Keratinocyte (primary cell): Measurements from ENCODE around the gene PRKRA. TPM values are rescaled to one million over a fixed set of nuclear protein-coding genes. Genes with fewer than 3 reads are reported as not detected.

Experiments used
- DNase-seq: peaks from one replicate; pipeline ENCODE4 v3.0.0-alpha.2; 2011; ENCODE audit warnings: low read depth, missing footprints, low spot score
- FAIRE-seq: peaks from 2 replicates; lab custom pipeline; 2011; peaks lifted over from hg19 to GRCh38; lab: Jason Lieb, UNC
- H2AFZ ChIP-seq: 2 replicates; pipeline ENCODE4 v1.6.0; 2012; ENCODE audit warnings: low read length, control low read depth, inconsistent platforms; ENCODE audit not compliant: control insufficient read depth
- H3K27ac ChIP-seq: 2 replicates; pipeline ENCODE4 v1.5.1; 2011; ENCODE audit warnings: low read length; ENCODE audit not compliant: control insufficient read depth, insufficient read depth
- H3K27me3 ChIP-seq: 3 replicates; pipeline ENCODE4 v1.6.0; 2011; ENCODE audit warnings: low read length; ENCODE audit not compliant: control insufficient read depth, insufficient read depth; ENCODE audit errors: extremely low read depth
- H3K36me3 ChIP-seq, 2 experiments: 2 replicates in 1 of 2; 3 replicates in 1 of 2; pipeline ENCODE4 v1.5.1; 2011; ENCODE audit warnings: low read length in 2 of 2, mild to moderate bottlenecking in 1 of 2; ENCODE audit not compliant: control insufficient read depth in 2 of 2, insufficient read depth in 2 of 2; ENCODE audit errors: extremely low read depth in 1 of 2
- H3K4me1 ChIP-seq: 3 replicates; pipeline ENCODE4 v1.5.1; 2011; ENCODE audit warnings: low read length; ENCODE audit not compliant: control insufficient read depth, insufficient read depth; ENCODE audit errors: extremely low read depth
- H3K4me2 ChIP-seq: 3 replicates; pipeline ENCODE4 v1.6.0; 2011; ENCODE audit warnings: low read depth, low read length; ENCODE audit not compliant: control insufficient read depth, insufficient read depth; ENCODE audit errors: extremely low read depth
- H3K4me3 ChIP-seq, 3 experiments: fragments of 200-600 bp in 1 of 3; sonication (generic) in 1 of 3; 2 replicates in 2 of 3; 3 replicates in 1 of 3; pipeline ENCODE4 v1.5.1; 2011 to 2016; ENCODE audit warnings: low read length in 3 of 3, mild to moderate bottlenecking in 3 of 3, control low read depth in 2 of 3, inconsistent platforms in 1 of 3, low read depth in 1 of 3, mixed read lengths in 1 of 3, mixed run types in 1 of 3, moderate library complexity in 1 of 3; ENCODE audit not compliant: control insufficient read depth in 2 of 3, insufficient read depth in 2 of 3; ENCODE audit errors: extremely low read depth in 1 of 3
- H3K79me2 ChIP-seq: 2 replicates; pipeline ENCODE4 v1.6.0; 2012; ENCODE audit warnings: low read length; ENCODE audit not compliant: control insufficient read depth, insufficient read depth
- H3K9ac ChIP-seq: 3 replicates; pipeline ENCODE4 v1.6.0; 2011; ENCODE audit warnings: low read length; ENCODE audit not compliant: control insufficient read depth, insufficient read depth; ENCODE audit errors: extremely low read depth
- H3K9me1 ChIP-seq: 3 replicates; pipeline ENCODE4 v1.6.0; 2011; ENCODE audit warnings: low read length; ENCODE audit not compliant: control insufficient read depth, insufficient read depth; ENCODE audit errors: extremely low read depth
- H3K9me3 ChIP-seq: 2 replicates; pipeline ENCODE4 v1.5.1; 2012; ENCODE audit warnings: low read depth, low read length; ENCODE audit not compliant: control insufficient read depth
- H4K20me1 ChIP-seq: 3 replicates; pipeline ENCODE4 v1.6.0; 2011; ENCODE audit warnings: low read length; ENCODE audit not compliant: control insufficient read depth, insufficient read depth; ENCODE audit errors: extremely low read depth
- EZH2 ChIP-seq: IDR thresholded peaks from one replicate; pipeline ENCODE4 v1.6.1; 2012; ENCODE audit warnings: inconsistent platforms, mild to moderate bottlenecking, low read length, moderate library complexity
- dilution Hi-C: fragments of 300-500 bp; cut with MboI; formaldehyde crosslinking; loops from one replicate; pipeline ENCODE4 v1.7.0; 2020; ENCODE audit warnings: low sequenced_read_pairs; ENCODE audit not compliant: extremely low pct_ligation_motif_present
- polyA plus RNA-seq, 5 experiments: library from polyadenylated mRNA; depleted of rRNA in 3 of 5; stranded (reverse) in 3 of 5; stranded (forward) in 1 of 5; unstranded in 1 of 5; fragments of >200 nt; gene quantifications; 1 replicate in 1 of 5; 2 replicates in 3 of 5; 3 replicates in 1 of 5; pipeline versions ENCODE4 v1.2.1 to v1.2.3, GENCODE V29; 2011 to 2012; ENCODE audit warnings: missing spikeins in 2 of 5, low read depth in 1 of 5, low replicate concordance in 1 of 5
- TF ChIP-seq, protein P1 (sequence below), 3 experiments: IDR thresholded peaks in 1 of 3; conservative IDR thresholded peaks in 1 of 3; optimal IDR thresholded peaks in 1 of 3; 2 replicates in 2 of 3; 3 replicates in 1 of 3; pipeline versions ENCODE3 to v1.5.1; 2011; ENCODE audit warnings: low read length in 3 of 3, mild to moderate bottlenecking in 3 of 3, moderate library complexity in 2 of 3, control low read depth in 1 of 3, inconsistent platforms in 1 of 3; ENCODE audit not compliant: insufficient read depth in 2 of 3; ENCODE audit errors: extremely low read depth in 1 of 3

PRKRA gene
- polyA plus RNA-seq, 1 donor (not counting 4 experiments of a cell fraction or from before 2014, with no cell fraction given): 38.4 TPM

DNA sequence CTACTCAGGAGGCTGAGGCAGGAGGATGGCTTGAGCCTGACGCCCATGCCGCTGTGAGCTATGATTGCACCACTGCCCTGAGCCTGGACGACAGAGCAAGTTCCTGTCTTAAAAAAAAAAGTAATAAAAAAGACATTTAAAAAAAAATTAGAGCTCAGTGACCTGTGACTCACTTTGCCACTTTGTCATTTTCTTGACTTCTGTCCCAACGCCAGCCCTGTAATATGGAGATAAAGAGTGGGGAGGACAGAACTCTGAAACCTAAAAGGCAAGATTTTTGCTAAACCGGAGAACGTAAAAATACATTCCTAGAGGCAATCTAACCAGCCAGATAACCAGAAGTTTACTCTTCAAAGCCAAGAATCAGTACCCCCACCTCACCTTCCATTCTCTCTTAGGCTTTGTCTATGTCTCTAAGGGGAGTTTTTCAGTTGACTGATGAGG lies 49.0 kb downstream of the PRKRA start:
- no peak for FAIRE-seq
- Histone ChIP-seq H3K27me3 (no peaks in the 10 kb centered on the region), H3K4me1 (no peaks in the 10 kb centered on the region), H3K9ac (no peak overlapping the region), H3K9me1 (no peaks in the 10 kb centered on the region), H2AFZ (no peak overlapping the region), H3K79me2 (no peaks in the 10 kb centered on the region), H3K9me3 (no peaks in the 10 kb centered on the region), H3K4me2 (no peak overlapping the region), H4K20me1 (no peaks in the 10 kb centered on the region), H3K4me3 (no peak overlapping the region), H3K27ac (no peak overlapping the region), H3K36me3 (no peaks in the 10 kb centered on the region)
- dilution Hi-C loops: no loop called here
- TF ChIP-seq, protein P1, sequence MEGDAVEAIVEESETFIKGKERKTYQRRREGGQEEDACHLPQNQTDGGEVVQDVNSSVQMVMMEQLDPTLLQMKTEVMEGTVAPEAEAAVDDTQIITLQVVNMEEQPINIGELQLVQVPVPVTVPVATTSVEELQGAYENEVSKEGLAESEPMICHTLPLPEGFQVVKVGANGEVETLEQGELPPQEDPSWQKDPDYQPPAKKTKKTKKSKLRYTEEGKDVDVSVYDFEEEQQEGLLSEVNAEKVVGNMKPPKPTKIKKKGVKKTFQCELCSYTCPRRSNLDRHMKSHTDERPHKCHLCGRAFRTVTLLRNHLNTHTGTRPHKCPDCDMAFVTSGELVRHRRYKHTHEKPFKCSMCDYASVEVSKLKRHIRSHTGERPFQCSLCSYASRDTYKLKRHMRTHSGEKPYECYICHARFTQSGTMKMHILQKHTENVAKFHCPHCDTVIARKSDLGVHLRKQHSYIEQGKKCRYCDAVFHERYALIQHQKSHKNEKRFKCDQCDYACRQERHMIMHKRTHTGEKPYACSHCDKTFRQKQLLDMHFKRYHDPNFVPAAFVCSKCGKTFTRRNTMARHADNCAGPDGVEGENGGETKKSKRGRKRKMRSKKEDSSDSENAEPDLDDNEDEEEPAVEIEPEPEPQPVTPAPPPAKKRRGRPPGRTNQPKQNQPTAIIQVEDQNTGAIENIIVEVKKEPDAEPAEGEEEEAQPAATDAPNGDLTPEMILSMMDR (optimal IDR thresholded peaks at IDR 0.05 in 1 of 3, IDR thresholded peaks at IDR 0.05 in 1 of 3, conservative IDR thresholded peaks at IDR 0.05 in 1 of 3; ENCODE audit: extremely low read depth in 1 of 3, insufficient read depth in 2 of 3, low read length in 3 of 3): no peak
- DNase-seq: no peak

DNA sequence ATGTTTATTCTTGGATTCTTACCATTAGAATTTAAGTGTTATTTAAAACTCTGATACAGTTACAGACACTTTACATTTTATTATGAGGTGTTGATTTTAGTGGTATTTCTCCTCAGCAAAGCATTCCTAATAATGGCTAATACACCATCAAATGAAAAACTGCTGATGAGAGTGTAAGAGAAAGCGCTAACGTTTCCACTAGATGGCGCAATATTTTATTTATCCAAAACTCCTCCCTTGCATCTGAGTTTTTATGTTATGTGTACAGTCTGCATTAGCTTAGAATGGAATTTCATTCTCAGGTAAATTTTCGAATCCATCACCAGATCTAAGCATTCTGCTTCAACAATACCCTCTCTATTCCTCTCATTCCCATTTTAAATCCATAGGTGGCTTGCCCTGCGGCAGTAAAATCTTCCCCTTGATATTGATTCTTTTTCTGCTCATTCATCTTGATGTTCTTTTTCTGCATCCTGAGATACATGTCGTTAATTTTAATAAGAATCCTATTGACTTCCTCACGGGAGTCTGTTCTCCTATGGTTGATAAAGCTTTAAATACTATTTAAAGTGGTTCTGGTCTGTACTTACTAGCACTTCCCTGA lies 53.9 kb downstream of the PRKRA start:
- Histone ChIP-seq H3K79me2 (no peaks in the 10 kb centered on the region), H3K4me3 (no peak overlapping the region), H3K4me1 (no peaks in the 10 kb centered on the region), H3K27ac (no peak overlapping the region), H3K9ac (no peak overlapping the region), H3K9me1 (no peaks in the 10 kb centered on the region), H3K36me3 (peaks cover 0 to 2% of the 10 kb centered on the region in 2 experiments), H4K20me1 (no peaks in the 10 kb centered on the region), H3K9me3 (no peaks in the 10 kb centered on the region), H3K27me3 (no peaks in the 10 kb centered on the region), H3K4me2 (no peak overlapping the region), H2AFZ (no peak overlapping the region)
- no peak for DNase-seq
- dilution Hi-C loops: no loop called here
- FAIRE-seq: peak; percentile 52
- TF ChIP-seq, protein P1 (optimal IDR thresholded peaks at IDR 0.05 in 1 of 3, IDR thresholded peaks at IDR 0.05 in 1 of 3, conservative IDR thresholded peaks at IDR 0.05 in 1 of 3; ENCODE audit: extremely low read depth in 1 of 3, insufficient read depth in 2 of 3, low read length in 3 of 3): peak in 2 of 3 experiments; percentile 49 to 52
- no peak for TF ChIP-seq EZH2
